DMS79 (cell line): Measurements from ENCODE around the gene ATRNL1.

Experiments used
- DNase-seq: peaks from one replicate; lab custom pipeline; 2025; lab: John Stamatoyannopoulos, UW

ATRNL1 gene

DNA sequence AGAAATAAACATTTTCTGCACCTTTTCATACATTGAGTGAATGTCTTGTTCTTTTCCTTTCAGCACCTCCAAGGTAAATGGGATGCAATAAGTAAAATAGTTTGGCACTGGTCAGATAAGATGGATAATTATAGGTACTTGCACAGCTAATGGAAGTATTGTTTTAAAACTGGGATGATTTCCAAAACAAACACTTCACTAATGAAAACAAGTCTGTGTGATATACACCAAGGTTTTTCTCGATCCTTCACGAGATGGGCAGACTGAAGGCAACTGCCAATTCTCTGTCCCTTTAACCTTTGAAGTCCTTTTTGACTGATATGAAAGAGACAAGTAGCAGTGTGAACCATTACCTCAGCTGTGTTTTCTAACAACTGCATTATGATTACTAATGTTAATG, 756.0 kb downstream of the ATRNL1 start:
- DNase-seq, result no peak

DNA sequence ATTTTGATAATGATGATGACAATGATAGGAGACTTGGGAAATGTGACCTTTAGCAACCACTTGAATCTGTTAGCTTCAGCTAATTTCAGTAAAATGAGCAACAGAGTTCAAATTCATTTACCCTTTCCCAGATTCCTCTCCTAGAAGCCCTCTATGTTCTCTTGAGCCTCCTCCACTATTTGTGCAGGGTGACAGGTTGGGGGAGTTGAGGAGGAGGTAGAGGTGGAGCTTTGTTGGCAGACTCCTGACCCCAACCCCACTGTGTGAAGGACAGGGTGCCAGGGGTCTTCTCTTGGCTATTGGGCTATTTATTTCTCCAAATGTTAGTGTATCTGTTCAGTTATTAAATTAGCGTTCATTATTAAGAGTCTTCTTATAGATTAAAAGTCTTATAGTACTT, 757.5 kb downstream of the ATRNL1 start:
- no peak for DNase-seq

- DNase-seq, result no peak
Measured at GRCh38 chr10:115851695-115852094, 758.5 kb downstream of the ATRNL1 start.

DNA sequence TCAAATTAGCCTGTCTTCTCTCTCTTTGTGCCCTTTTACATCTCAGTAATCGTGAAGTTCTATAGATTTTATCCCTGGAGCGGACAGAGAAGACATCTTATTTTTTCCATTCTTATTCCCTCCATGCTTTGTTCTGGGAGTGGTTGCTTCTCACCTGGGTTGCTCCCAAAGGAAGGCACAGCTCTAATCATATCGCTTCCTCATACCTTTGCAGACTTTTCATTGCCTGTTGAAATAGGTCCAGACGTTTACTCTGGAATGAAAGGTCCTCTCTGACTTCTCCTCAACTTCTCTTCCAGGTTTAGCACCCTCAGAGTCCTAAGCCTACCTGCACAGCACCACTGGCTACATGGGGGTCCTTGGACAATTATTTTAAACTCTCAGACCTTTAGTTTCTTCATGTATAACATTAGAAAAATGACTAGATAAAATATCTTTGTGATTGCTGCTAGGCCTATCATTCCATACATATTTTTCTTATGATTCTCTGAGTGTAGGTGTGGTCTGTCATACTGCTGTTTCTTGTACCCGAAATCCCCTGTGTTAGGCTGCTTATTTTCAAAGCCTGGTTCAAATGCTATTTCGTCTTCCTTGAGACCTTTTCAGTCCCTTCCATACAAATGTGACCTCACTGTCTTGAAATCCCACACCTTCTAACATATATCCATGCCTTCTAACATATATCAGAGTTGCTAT, 761.7 kb downstream of the ATRNL1 start:
- DNase-seq, result no peak

- no peak for DNase-seq
Measured at GRCh38 chr10:115856580-115856979, 763.4 kb downstream of the ATRNL1 start.

DNA sequence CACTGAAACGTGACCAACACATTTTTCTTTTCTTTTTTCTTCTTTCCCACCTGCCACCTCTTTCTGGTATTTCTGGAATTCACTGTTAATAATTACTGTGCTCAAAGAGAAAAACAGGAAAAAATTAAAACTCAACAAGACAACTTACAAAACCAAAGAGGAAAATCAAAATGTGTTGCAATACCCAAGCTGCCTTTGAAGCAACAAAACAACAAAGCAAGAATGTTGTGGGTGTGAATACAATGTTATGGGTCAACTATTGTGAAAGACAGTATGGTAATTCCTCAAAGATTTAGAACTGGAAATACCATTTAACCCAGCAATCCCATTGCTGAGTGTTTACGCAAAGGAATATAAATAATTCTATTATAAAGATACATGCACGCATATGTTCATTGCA, 764.7 kb downstream of the ATRNL1 start:
- DNase-seq, result no peak

GRCh38 chr10:115860182-115861107, 767.3 kb downstream of the ATRNL1 start:
- DNase-seq, result no peak

DNA sequence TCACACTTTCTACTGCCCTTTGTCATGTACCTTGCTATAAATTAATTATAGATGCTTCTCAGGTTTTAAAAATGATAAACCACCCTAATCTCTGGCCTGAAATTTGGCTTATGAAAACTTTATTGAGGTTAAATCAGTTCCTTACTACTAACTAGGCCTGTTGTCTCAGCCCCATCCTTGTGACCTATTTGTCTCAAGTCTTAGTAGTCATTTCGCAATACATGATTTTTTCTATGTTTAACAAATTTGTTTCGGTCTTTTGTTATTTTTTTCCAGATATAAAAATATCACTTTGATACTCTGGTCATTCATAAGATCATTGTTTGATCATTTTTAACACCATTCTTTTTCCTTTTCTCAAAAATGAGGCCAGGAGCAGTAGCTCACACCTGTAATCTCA, 768.3 kb downstream of the ATRNL1 start:
- no peak for DNase-seq

GRCh38 chr10:115861864-115862263, 768.7 kb downstream of the ATRNL1 start:
- DNase-seq, result no peak

GRCh38 chr10:115866174-115866573, 773.0 kb downstream of the ATRNL1 start:
- DNase-seq, result no peak

DNA sequence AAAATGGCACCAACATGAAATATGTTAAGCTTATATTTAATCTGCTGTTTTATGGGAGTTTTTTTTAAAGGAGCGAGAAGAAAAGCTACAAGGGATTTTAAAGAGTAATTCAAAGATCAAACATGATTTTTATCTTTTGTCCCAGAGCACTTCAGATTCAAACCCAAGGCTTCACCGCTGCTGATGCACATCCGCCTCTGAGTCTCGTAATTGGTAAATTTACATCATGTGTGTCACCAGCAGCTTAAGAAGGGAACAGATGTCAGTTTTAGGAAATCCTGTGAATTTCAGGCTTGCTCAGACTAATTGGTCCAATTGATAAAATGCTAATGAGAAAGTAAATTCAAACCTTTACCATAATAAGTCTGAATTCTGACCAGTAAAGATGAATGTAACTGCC, 773.5 kb downstream of the ATRNL1 start:
- DNase-seq, result no peak

DNA sequence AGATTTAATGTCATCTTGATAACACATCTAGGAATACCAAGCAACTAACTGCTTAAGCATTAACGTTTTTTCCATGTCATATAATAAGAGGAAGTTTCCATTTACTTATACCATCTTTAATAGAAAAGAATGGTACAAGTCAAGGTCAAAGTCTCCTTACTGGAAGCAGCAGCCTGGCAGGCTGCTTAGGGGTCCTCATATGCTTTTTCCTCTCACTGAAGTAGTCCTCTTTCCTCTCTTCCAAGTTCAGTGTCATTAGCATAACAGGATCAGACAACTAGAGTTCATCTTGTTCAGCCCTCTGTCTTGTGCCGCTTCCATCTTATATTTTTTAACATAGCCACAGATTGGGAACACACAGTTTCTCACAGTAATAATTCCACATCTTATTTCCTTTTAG, 774.1 kb downstream of the ATRNL1 start:
- no peak for DNase-seq

GRCh38 chr10:115871855-115872254, 778.7 kb downstream of the ATRNL1 start:
- no peak for DNase-seq

GRCh38 chr10:115875172-115875571, 782.0 kb downstream of the ATRNL1 start:
- no peak for DNase-seq

DNA sequence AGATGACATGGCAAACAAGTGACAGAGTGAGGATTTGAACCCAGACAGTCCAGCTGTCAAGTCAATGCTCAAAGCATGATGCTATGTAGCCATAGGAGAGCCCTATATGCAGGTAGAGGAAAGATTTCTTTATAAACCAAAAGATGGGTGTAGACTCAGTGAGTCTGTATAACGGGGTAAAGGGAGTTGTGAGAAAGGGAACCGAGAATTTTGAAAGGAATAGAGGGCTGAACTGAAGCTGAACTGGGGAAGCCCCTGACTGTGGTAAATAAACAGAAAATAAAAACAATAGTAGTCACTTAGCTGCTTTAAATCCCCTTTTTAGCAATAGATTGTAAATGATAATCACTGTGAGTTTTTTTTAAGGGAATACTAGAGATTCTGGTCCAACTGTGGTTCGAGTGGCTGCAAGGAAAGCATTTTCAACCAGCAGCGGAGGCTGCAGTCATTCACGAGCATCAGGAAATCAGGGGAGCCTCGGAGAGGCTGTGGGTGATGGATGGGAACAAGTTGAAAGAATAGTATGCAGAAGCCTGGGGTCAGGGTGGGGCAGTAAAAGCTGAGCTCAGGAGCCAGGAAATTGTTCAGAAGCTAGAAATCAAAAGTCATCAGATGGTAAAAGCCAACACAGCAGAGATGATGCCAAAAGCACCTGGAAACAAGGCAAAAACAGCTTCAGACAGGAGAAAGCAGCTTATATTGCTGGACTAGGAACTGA, 786.4 kb downstream of the ATRNL1 start:
- DNase-seq, result no peak

DNA sequence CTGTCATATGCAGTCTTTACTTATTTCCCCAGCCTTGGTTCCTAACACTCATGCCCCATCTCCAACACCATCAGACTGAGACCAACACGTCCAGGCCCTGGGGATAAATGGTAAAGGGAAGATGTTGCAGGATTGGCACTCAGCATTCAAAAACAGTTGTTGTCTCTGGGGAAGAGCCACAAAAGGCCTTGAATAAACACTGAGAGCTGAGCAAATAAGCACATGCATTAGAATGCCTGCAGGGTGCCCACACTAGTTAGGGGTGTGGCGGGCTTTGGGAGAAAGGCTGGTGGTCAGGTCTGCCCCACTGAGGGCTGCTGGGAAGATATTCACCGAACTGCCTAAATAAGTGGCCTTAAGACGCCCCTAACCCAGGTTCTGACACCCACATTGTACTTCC, 788.9 kb downstream of the ATRNL1 start:
- DNase-seq, result no peak

DNA sequence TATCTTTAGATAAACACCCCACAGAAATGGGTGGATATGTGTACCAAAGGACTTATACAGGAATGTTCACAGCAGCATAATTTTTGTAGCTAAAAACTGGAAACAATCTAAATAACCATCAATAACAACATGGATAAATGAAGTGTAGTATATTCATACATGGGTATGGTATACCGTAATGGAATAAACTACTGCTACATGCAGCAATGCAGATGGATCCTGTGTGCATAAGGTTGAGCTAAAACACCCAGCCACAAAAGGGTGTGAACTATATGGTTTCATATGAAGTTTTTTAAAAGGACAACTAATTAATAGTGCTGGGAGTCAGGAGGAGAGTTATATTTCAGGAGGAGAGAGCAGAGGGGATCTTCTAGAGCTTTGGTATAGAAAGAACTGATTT, 790.2 kb downstream of the ATRNL1 start:
- DNase-seq, result no peak

DNA sequence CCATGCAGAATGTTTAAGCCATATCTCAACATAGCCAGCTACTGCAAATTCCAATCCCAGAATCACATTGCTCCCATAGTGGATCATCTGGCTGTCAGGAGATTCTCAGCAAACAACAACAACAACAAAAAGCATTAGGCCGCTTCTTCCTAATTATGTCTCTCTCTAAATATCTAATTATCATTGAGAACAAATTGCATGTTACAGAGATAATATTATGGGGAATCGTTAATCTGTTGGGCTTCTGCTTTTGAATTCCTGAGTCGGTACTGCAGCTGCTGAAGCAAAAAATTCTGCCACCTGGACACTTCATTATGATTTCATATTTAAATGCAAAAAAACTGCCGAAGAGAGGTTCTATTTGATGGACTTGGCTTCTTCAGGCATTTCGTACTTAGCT, 791.2 kb downstream of the ATRNL1 start:
- DNase-seq, result no peak

DNA sequence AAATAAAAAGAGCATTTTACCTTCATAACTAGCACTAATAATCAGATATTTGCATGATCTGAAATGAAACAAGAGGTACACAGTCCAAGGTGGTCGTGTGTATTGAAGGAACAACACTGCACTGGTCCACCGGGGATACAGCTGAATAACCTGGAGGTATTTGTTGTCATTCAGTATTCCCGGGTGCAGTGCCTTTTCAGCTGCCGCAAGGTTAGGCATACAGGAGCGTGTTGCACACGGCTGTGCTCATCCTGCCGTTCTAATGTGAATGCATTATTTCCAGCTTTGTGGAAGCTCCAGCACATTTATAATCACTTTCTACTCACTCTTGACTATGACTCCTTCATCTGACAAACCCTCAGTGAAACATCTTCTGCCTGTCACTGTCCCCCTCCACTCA, 802.0 kb downstream of the ATRNL1 start:
- no peak for DNase-seq

DNA sequence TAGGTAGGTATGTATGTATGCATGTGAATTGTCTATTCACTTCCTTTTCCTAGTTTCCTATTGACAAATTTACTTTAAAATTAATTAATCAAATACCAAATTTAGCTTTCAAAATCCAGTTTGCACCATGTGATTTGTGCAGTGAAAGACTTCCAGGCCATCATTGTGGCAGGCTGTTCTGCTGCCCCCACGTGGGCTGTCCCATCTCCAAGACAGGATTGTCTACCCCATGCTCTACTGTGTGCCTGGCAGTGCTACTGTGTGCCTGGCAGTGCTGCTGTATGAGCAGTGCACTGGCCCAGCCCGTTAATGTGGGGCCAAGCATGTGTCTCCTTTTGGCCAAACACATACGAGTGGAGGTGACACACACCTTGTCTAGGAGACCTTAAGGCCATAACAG, 805.1 kb downstream of the ATRNL1 start:
- no peak for DNase-seq

DNA sequence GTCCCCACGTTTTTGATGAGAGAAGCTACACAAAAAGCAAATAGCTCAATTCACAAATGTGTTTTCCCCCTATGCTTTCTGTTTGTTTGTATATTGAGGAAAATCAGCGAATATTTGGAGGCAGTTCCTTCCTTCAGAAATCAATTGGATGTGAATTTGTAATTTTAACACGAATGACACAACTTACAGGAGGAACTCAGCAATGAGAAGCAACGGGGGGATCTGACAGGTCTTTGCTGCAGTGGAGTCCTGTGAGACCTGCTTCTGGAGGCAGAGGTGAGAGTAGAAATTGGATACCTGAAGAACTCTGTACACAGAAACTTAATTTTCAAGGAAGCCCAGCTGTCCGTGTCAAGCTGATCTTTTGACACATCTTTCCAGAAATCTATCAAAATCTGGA, 809.4 kb downstream of the ATRNL1 start:
- DNase-seq, result no peak

GRCh38 chr10:115903207-115903606, 810.0 kb downstream of the ATRNL1 start:
- no peak for DNase-seq

- no peak for DNase-seq
Measured at GRCh38 chr10:115903845-115904244, 810.7 kb downstream of the ATRNL1 start.
